Measurements from ENCODE around the gene FRMD4A.

FRMD4A gene

GRCh38 chr10:14285941-14286560, 44.7 kb downstream of the FRMD4A start:
- DNase-seq (ENCODE audit: low read depth): no peak
- H3K4me3 ChIP-seq (ENCODE audit: control insufficient read depth, low read depth, low read length): no peak overlapping the region
- no peak for TF ChIP-seq CTCF (conservative IDR thresholded peaks at IDR 0.05; ENCODE audit: control insufficient read depth, insufficient read depth, low read depth, low read length)

GRCh38 chr10:14282276-14282675, 48.4 kb downstream of the FRMD4A start:
- DNase-seq (ENCODE audit: low read depth): peak; percentile 13

GRCh38 chr10:14278533-14278932, 52.2 kb downstream of the FRMD4A start:
- no peak overlapping the region for H3K4me3 ChIP-seq (ENCODE audit: control insufficient read depth, low read depth, low read length)
- no peak for DNase-seq (ENCODE audit: low read depth)
- TF ChIP-seq CTCF (conservative IDR thresholded peaks at IDR 0.05; ENCODE audit: control insufficient read depth, insufficient read depth, low read depth, low read length): no peak

More at GRCh38 chr10:14282276-14282675, 48.4 kb downstream of the FRMD4A start:
- TF ChIP-seq CTCF (conservative IDR thresholded peaks at IDR 0.05; ENCODE audit: control insufficient read depth, insufficient read depth, low read depth, low read length): no peak
- H3K4me3 ChIP-seq (ENCODE audit: control insufficient read depth, low read depth, low read length): no peak overlapping the region

GRCh38 chr10:14276210-14276609, 54.5 kb downstream of the FRMD4A start:
- no peak for DNase-seq (ENCODE audit: low read depth)
- no peak for TF ChIP-seq CTCF (conservative IDR thresholded peaks at IDR 0.05; ENCODE audit: control insufficient read depth, insufficient read depth, low read depth, low read length)
- H3K4me3 ChIP-seq (ENCODE audit: control insufficient read depth, low read depth, low read length): no peak overlapping the region

- no peak for TF ChIP-seq CTCF (conservative IDR thresholded peaks at IDR 0.05; ENCODE audit: control insufficient read depth, insufficient read depth, low read depth, low read length)
- no peak for DNase-seq (ENCODE audit: low read depth)
- H3K4me3 ChIP-seq (ENCODE audit: control insufficient read depth, low read depth, low read length): no peak overlapping the region
These were observed 59.1 kb downstream of the FRMD4A start for GRCh38 chr10:14271621-14272020.

- H3K4me3 ChIP-seq (ENCODE audit: control insufficient read depth, low read depth, low read length): no peak overlapping the region
- no peak for TF ChIP-seq CTCF (conservative IDR thresholded peaks at IDR 0.05; ENCODE audit: control insufficient read depth, insufficient read depth, low read depth, low read length)
- no peak for DNase-seq (ENCODE audit: low read depth)
These were observed 60.4 kb downstream of the FRMD4A start for GRCh38 chr10:14270370-14270769.

GRCh38 chr10:14265709-14266108, 65.0 kb downstream of the FRMD4A start:
- no peak overlapping the region for H3K4me3 ChIP-seq (ENCODE audit: control insufficient read depth, low read depth, low read length)
- no peak for DNase-seq (ENCODE audit: low read depth)
- no peak for TF ChIP-seq CTCF (conservative IDR thresholded peaks at IDR 0.05; ENCODE audit: control insufficient read depth, insufficient read depth, low read depth, low read length)
